Gastrocnemius medialis (tissue), 4 donors: Measurements from ENCODE around the gene S100A1. TPM values are rescaled to one million over a fixed set of nuclear protein-coding genes. Genes with fewer than 3 reads are reported as not detected.

Experiments
- ATAC-seq, 2 donors: fragments of 150-250 bp; one replicate each; pipeline ENCODE4 v1.9.1; 2016
- DNase-seq, 2 donors: peaks; one replicate each; pipeline ENCODE4 v3.0.0-alpha.2; 2019
- H3K27ac ChIP-seq, 4 donors: fragments of 200-600 bp; sonication (generic); 1 replicate in 1 of 4; 2 replicates in 3 of 4; pipeline ENCODE4 v1.5.1; 2016 to 2018; ENCODE audit warnings: mild to moderate bottlenecking in 2 of 4, moderate library complexity in 1 of 4
- H3K27me3 ChIP-seq, 3 donors: fragments of 200-600 bp; sonication (generic) in 2 of 3; 1 replicate in 1 of 3; 2 replicates in 2 of 3; pipeline versions ENCODE4 v1.5.1 to v1.6.0; 2016 to 2019; ENCODE audit warnings: mild to moderate bottlenecking in 1 of 3, moderate library complexity in 1 of 3
- H3K36me3 ChIP-seq, 2 donors: fragments of 200-600 bp; sonication (generic) in 1 of 2; one replicate each; pipeline ENCODE4 v1.5.1; 2017 to 2018
- H3K4me1 ChIP-seq, 2 donors: fragments of 200-600 bp; sonication (generic) in 1 of 2; one replicate each; pipeline ENCODE4 v1.5.1; 2016 to 2017; ENCODE audit warnings: mild to moderate bottlenecking in 2 of 2
- H3K4me3 ChIP-seq, 4 donors: fragments of 200-600 bp; sonication (generic) in 3 of 4; 1 replicate in 1 of 4; 2 replicates in 3 of 4; pipeline ENCODE4 v1.5.1; 2016 to 2019; ENCODE audit warnings: mild to moderate bottlenecking in 2 of 4
- H3K9me3 ChIP-seq, 3 donors: fragments of 200-600 bp; sonication (generic) in 2 of 3; 1 replicate in 1 of 3; 2 replicates in 2 of 3; pipeline ENCODE4 v1.5.1; 2016 to 2019
- POLR2A ChIP-seq, 2 donors: fragments of 450-650 bp; IDR thresholded peaks; one replicate each; pipeline ENCODE4 v1.6.1; 2017; ENCODE audit warnings: antibody characterized with exemption in 2 of 2, mild to moderate bottlenecking in 2 of 2, moderate library complexity in 2 of 2
- in situ Hi-C, 4 donors: fragments of 200-750 bp; cut with MboI; loops; one replicate each; pipeline versions ENCODE4 v1.15.0 to v1.8.0; 2017; ENCODE audit warnings: low sequenced_read_pairs in 4 of 4
- intact Hi-C: fragments of 100-400 bp; cut with DNase I; formaldehyde crosslinking; loops from one replicate; pipeline ENCODE4 v1.15.1; 2023; ENCODE audit warnings: low total_unique reads
- total RNA-seq, 4 donors: library from RNA; depleted of rRNA; stranded (reverse); fragments of >200 nt; gene quantifications; one replicate each; pipeline versions ENCODE4 v1.1.0 to v1.2.3, GENCODE V29; 2016
- TF ChIP-seq, protein P1 (sequence below), 5 experiments: fragments of 450-650 bp in 3 of 5; fragments of 200-600 bp in 2 of 5; sonication (generic) in 2 of 5; IDR thresholded peaks in 4 of 5; conservative IDR thresholded peaks in 1 of 5; 1 replicate in 4 of 5; 2 replicates in 1 of 5; pipeline ENCODE4 v1.5.1; 2016 to 2019; ENCODE audit warnings: antibody characterized with exemption in 5 of 5, mild to moderate bottlenecking in 3 of 5, moderate library complexity in 3 of 5

Gene S100A1
- total RNA-seq, 4 donors from 2014 or later, result 390 to 932 (median 616) TPM

DNA sequence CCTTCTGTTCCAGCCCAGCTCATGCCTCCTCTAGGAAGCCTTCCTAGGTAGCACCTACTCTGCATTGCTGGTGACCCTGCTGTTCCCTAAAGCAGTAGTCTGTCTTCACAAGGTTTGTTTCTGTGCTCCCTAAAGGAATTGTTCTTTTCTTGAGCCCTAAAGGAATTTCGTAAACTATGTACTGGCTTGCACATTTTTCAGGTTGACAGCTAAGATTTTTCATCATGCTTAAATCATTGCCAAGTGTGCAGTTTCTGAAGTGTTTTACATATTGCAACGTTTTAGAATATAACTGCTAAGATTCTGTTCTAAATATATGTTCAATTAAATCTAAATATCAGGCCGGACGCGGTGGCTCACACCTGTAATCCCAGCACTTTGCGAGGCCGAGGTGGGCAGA, 28.4 kb upstream of the S100A1 start:
- H3K4me1 ChIP-seq, result no peaks in the 10 kb centered on the region
- ATAC-seq (no peak), DNase-seq (no peak)
- no peak overlapping the region for H3K4me3 ChIP-seq
- H3K27ac ChIP-seq, result no peak overlapping the region
- no peaks in the 10 kb centered on the region for H3K9me3 ChIP-seq
- H3K27me3 ChIP-seq, result no peaks in the 10 kb centered on the region
- in situ Hi-C loops, result loop anchor here in 1 of 4 donors (25.0 kb wide), 1 partner anchor 137 kb away; the partner anchor contains the start of gene INTS3
- H3K36me3 ChIP-seq, result no peaks in the 10 kb centered on the region
- intact Hi-C loops, result no loop called here
- TF ChIP-seq, protein P1, sequence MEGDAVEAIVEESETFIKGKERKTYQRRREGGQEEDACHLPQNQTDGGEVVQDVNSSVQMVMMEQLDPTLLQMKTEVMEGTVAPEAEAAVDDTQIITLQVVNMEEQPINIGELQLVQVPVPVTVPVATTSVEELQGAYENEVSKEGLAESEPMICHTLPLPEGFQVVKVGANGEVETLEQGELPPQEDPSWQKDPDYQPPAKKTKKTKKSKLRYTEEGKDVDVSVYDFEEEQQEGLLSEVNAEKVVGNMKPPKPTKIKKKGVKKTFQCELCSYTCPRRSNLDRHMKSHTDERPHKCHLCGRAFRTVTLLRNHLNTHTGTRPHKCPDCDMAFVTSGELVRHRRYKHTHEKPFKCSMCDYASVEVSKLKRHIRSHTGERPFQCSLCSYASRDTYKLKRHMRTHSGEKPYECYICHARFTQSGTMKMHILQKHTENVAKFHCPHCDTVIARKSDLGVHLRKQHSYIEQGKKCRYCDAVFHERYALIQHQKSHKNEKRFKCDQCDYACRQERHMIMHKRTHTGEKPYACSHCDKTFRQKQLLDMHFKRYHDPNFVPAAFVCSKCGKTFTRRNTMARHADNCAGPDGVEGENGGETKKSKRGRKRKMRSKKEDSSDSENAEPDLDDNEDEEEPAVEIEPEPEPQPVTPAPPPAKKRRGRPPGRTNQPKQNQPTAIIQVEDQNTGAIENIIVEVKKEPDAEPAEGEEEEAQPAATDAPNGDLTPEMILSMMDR (IDR thresholded peaks at IDR 0.05 in 4 of 5, conservative IDR thresholded peaks at IDR 0.05 in 1 of 5), result no peak
- TF ChIP-seq POLR2A (IDR thresholded peaks at IDR 0.05), result no peak

DNA sequence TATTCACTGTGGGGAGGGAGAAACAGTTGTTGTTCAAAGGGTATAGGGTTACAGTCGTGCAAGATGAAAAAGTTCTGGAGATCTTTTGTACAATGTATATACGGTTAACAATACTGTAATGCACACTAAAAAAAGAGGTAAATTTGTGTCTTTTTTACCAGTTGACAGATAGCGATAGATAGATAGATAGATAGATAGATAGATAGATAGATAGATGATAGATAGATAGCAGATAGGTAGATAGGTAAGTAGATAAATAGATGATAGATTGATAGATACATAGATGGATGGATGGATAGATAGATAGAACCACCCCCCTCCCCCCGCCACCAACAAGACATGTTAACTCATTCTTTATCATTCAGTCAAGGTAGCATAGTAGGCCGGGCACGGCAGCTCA, 25.5 kb upstream of the S100A1 start:
- no peak for DNase-seq
- no peaks in the 10 kb centered on the region for H3K4me1 ChIP-seq
- no peak overlapping the region for H3K4me3 ChIP-seq
- H3K36me3 ChIP-seq, result peaks cover 0 to 14% of the 10 kb centered on the region in 2 donors
- no peak for TF ChIP-seq POLR2A (IDR thresholded peaks at IDR 0.05)
- no peak for ATAC-seq
- no peak overlapping the region for H3K27ac ChIP-seq
- intact Hi-C loops (no loop called here), in situ Hi-C loops (no loop called here)
- H3K9me3 ChIP-seq, result no peaks in the 10 kb centered on the region
- no peaks in the 10 kb centered on the region for H3K27me3 ChIP-seq

DNA sequence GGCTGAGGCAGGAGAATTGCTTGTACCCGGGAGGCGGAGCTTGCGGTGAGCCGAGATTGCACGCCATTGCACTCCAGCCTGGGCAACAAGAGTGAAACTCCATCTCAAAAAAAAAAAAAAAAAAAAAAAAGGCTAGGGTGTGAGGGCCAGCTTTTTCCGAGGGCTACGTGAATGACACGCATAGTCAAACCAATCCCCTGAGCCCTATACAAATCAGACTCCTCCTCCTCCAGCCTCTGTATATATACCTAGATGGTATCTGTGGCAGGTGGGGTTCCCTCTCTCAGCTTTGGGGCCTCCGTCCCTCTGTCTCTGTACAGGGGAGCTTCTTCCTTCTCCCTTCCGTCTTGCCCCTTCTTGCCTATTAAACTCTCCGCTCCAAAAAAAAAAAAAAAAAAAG, 22.0 kb upstream of the S100A1 start:
- peaks cover 18 to 19% of the 10 kb centered on the region in 2 donors for H3K4me1 ChIP-seq
- DNase-seq (no peak), ATAC-seq (no peak)
- peaks cover 0 to 14% of the 10 kb centered on the region in 2 donors for H3K36me3 ChIP-seq
- no peaks in the 10 kb centered on the region for H3K9me3 ChIP-seq
- intact Hi-C loops, result no loop called here
- no peak overlapping the region for H3K4me3 ChIP-seq
- H3K27me3 ChIP-seq, result no peaks in the 10 kb centered on the region
- in situ Hi-C loops, result no loop called here
- TF ChIP-seq, protein P1 (IDR thresholded peaks at IDR 0.05 in 4 of 5, conservative IDR thresholded peaks at IDR 0.05 in 1 of 5), result no peak
- no peak for TF ChIP-seq POLR2A (IDR thresholded peaks at IDR 0.05)
- peak overlapping the region in 1 of 4 donors; percentile 27 for H3K27ac ChIP-seq

DNA sequence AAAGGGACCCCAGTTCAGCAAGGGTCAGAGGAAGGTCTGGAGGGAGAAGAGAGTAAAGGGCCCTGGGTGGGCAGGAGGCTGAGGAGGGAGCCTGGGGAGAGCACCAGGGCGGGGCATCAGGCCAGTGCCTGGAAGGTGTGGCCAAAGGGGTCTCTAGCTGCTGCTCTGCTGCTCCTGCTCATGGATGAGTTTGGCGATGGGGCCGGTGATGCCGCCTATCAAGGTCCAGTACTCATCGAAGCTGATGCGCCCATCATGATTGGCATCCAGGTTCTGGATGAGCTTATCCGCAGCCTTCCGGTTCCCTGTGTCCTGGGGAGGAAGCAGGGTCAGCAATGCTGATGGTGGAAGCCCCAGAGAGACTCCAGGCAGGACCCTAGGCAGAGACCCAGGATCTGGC, 20.9 kb upstream of the S100A1 start:
- TF ChIP-seq, protein P1 (IDR thresholded peaks at IDR 0.05 in 4 of 5, conservative IDR thresholded peaks at IDR 0.05 in 1 of 5), result no peak
- TF ChIP-seq POLR2A (IDR thresholded peaks at IDR 0.05), result no peak
- peak overlapping the region in 3 of 4 donors; percentile 27 to 88 (median 83) for H3K27ac ChIP-seq

DNA sequence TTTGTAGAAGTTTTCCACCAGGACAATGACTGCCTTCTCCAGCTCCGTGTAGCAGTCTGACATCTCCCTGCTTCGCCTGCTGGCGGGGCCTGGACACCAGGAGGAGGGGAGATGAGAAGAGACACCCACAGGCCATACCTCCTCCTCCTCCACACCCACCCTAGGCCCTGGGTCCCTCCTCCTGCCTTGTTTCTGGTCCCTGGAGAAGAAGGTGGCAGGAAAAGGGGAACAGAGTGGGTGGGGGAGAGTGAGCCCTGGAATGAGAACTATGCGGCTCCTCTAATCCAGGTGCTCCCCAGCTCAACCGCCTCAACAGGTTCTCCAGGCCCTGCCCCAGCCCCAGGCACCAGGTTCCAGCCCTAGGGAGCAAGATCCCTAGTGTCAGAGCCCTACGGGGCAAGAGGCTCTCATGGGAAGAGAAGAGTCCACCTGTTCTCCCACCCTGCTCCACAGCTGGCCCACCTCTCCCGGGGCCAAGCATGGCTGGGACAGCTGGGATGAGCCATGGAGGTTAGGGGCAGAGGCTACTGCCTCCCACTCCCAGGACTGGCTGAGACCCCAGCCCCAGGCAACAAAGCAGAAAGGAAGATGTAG, 20.0 kb upstream of the S100A1 start:
- H3K4me3 ChIP-seq, result peak overlapping the region; percentile 43 to 51 (median 45)
- TF ChIP-seq POLR2A (IDR thresholded peaks at IDR 0.05), result no peak
- TF ChIP-seq, protein P1 (IDR thresholded peaks at IDR 0.05 in 4 of 5, conservative IDR thresholded peaks at IDR 0.05 in 1 of 5), result no peak
- peaks cover 0 to 14% of the 10 kb centered on the region in 2 donors for H3K36me3 ChIP-seq
- no peak for DNase-seq
- H3K27ac ChIP-seq, result peak overlapping the region; percentile 82 to 88 (median 84)
- intact Hi-C loops (no loop called here), in situ Hi-C loops (no loop called here)
- H3K4me1 ChIP-seq, result peaks cover 21 to 23% of the 10 kb centered on the region in 2 donors
- no peak for ATAC-seq
- H3K27me3 ChIP-seq, result no peaks in the 10 kb centered on the region
- H3K9me3 ChIP-seq, result no peaks in the 10 kb centered on the region

More for the DNA sequence above, 20.9 kb upstream of the S100A1 start:
- Histone ChIP-seq H3K27me3 (no peaks in the 10 kb centered on the region), H3K4me3 (peak overlapping the region in 3 of 4 donors; percentile 43 to 51 (median 45)), H3K9me3 (no peaks in the 10 kb centered on the region), H3K4me1 (peaks cover 21 to 22% of the 10 kb centered on the region in 2 donors), H3K36me3 (peaks cover 0 to 14% of the 10 kb centered on the region in 2 donors)
- ATAC-seq, result no peak
- intact Hi-C loops (no loop called here), in situ Hi-C loops (no loop called here)
- no peak for DNase-seq
